PFSK-1 (cell line): ENCODE measurements around the gene NAXE. TPM values are rescaled to one million over a fixed set of nuclear protein-coding genes. Genes with fewer than 3 reads are reported as not detected.

ENCODE experiments used
- FOXP2 ChIP-seq: optimal IDR thresholded peaks from 2 replicates; pipeline ENCODE3; 2011; ENCODE audit warnings: borderline replicate concordance, control low read depth, inconsistent platforms; ENCODE audit not compliant: insufficient read depth; ENCODE audit errors: extremely low read length, extremely low read depth
- POLR2AphosphoS5 ChIP-seq: IDR thresholded peaks from 2 replicates; pipeline ENCODE4 v1.6.1; 2012; ENCODE audit warnings: low read depth, mild to moderate bottlenecking, control low read depth, low read length, moderate library complexity
- REST ChIP-seq, 2 experiments: IDR thresholded peaks; 2 replicates each; pipeline versions ENCODE4 v1.6.1 to v1.8.0; 2011 to 2012; ENCODE audit warnings: low read depth in 2 of 2, low read length in 2 of 2, control low read depth in 1 of 2, inconsistent platforms in 1 of 2, mild to moderate bottlenecking in 1 of 2, moderate library complexity in 1 of 2; ENCODE audit not compliant: insufficient read depth in 1 of 2
- SIN3A ChIP-seq: IDR thresholded peaks from 2 replicates; pipeline ENCODE4 v1.6.1; 2012; ENCODE audit warnings: mild to moderate bottlenecking, low read length, moderate library complexity, borderline replicate concordance; ENCODE audit not compliant: insufficient read depth
- TAF1 ChIP-seq: IDR thresholded peaks from 2 replicates; pipeline ENCODE4 v1.6.1; 2012; ENCODE audit warnings: low read length, control low read depth, borderline replicate concordance; ENCODE audit not compliant: insufficient read depth
- polyA plus RNA-seq: library from polyadenylated mRNA; unstranded; fragments of >200 nt; gene quantifications from one replicate; pipeline ENCODE4 v1.2.1, GENCODE V29; 2012; ENCODE audit warnings: low read depth, missing spikeins; ENCODE audit not compliant: insufficient read length

The NAXE gene
- polyA plus RNA-seq, result 186 TPM

DNA sequence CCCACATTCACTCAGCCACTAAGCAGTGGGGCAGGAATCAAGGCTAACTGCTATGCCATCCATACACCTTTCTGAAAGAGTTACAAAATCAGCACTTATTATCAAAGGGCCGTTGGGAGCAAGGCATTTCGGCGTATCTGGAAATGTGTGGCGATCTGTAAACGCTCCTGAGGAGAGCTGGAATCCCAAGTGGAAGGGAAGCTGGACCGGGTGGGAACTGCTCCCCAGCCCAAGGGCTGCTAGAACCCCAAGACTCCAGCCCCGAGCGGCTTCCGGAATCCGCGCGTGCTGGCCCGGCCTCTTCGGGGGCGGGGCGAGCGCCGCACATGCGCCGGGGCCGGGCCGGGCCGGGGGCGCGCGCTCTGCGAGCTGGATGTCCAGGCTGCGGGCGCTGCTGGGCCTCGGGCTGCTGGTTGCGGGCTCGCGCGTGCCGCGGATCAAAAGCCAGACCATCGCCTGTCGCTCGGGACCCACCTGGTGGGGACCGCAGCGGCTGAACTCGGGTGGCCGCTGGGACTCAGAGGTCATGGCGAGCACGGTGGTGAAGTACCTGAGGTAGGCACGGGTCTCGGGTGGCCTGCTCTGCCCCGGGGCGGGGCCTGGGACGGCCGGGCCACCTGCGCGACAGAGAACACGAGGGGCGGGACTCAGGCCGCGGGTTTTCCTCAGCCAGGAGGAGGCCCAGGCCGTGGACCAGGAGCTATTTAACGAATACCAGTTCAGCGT is at the start of gene NAXE:
TSS of gene NAXE (plus strand) at position 345 of the 726 bp plus-strand sequence. CDS start at position 374, 29 bp downstream.
- peak; percentile 91 for TF ChIP-seq POLR2AphosphoS5
- TF ChIP-seq TAF1, result peak; percentile 78; the same call in 1 of the 2 replicates
- TF ChIP-seq FOXP2, result no peak
- TF ChIP-seq REST (IDR thresholded peaks at IDR 0.05; ENCODE audit: insufficient read depth in 1 of 2, low read depth in 2 of 2, low read length in 2 of 2), result peak; percentile 17 to 37; a peak in 1 of 4 replicates
- TF ChIP-seq SIN3A, result 0 out of 2 replicates have a peak, but pooled peaks have one; percentile 16

DNA sequence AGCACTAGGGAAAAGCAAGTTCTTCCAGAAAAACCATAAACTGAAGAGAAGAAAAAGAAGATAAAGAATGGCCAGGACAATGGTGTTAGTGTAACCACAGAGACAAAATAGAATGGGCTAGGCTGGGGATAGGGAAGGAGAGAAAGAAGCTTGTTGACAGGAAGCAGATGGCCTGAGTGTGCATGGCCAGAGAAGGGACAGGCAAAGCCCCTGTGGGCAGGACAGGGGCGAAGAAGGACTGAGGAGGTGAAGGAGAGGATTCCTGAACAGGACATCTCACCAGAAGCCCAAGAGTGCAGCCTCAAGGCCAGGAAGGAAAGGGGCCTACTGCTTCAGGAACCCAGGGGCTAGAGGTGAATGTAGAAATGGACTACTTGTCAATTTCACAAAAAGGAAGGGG is 48.5 kb upstream of the NAXE start:
- no peak for TF ChIP-seq FOXP2

DNA sequence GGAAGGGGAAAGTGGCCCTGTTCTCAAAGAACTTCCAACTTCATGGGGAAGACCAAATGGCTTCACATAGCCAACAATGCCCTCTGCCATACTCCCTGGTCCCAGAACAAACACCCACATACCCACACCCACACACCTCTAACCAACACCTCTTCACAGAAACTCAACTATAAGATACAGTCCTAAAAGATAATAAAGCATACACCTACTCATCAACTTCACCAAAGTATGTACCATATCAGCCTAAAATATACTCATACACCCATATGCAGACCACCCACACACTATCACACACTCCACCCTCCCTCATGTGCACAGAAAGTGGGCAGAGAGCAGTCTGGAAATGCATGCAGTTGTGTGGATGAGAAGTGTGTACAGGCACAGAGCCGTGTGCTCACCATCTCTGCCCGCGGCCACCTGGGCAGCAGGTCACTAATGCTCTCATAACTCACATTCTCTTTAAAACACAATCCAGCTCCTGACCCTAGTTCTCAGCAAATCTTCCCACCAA is 46.9 kb upstream of the NAXE start:
- TF ChIP-seq POLR2AphosphoS5, result 0 out of 2 replicates have a peak, but pooled peaks have one; percentile 0
- TF ChIP-seq TAF1, result no peak

DNA sequence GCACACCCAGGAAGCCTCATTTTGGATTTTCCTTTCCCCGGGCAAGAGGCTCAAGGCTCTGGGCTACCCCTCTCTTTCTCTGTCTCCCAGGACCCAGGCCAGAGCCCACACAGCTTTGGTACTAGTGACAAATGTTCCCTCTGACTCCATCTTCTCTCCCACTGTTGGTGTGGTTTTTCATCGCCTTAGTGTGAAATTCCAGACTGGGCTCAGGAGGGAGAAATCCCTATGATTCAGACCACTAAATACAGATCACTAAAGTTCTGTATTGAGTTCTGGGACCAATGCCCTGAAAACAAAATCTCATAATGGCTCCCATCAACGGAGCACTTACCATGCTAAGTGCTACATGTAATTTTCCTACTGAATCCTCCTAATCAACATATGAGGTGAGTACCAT is 45.3 kb upstream of the NAXE start:
- TF ChIP-seq REST (IDR thresholded peaks at IDR 0.05; ENCODE audit: insufficient read depth in 1 of 2, low read depth in 2 of 2, low read length in 2 of 2), result no peak
- TF ChIP-seq POLR2AphosphoS5, result no peak
- TF ChIP-seq FOXP2, result no peak
- TF ChIP-seq SIN3A, result no peak
- no peak for TF ChIP-seq TAF1

- no peak for TF ChIP-seq REST (IDR thresholded peaks at IDR 0.05; ENCODE audit: insufficient read depth in 1 of 2, low read depth in 2 of 2, low read length in 2 of 2)
- no peak for TF ChIP-seq SIN3A
- TF ChIP-seq POLR2AphosphoS5, result no peak
- no peak for TF ChIP-seq FOXP2
- TF ChIP-seq TAF1, result no peak
Measured at GRCh38 chr1:156547434-156547833, 44.1 kb upstream of the NAXE start.

DNA sequence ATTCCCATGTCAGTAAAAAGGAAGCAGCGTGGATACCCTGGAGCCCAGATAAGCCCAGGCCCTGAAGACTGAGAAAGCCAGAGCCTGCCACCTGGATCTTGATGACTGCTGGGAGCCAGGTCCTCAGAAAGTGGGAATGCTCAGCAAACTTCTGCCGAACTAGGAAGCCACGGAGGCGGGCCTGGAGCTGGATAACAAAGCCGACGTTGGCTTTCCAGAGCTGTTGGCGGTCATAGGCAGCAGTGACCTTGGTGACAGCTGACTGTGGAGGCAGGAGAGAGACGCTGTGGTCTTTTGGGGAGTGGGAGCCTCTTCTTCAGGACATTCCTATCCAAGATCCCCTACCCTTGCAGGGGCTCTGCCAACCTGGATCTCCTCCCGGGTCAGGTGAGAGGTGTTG is 43.6 kb upstream of the NAXE start:
- TF ChIP-seq REST (IDR thresholded peaks at IDR 0.05; ENCODE audit: insufficient read depth in 1 of 2, low read depth in 2 of 2, low read length in 2 of 2) (no peak), TAF1 (no peak), POLR2AphosphoS5 (no peak), FOXP2 (no peak), SIN3A (no peak)
